Left kidney (tissue), 8 donors: Measurements from ENCODE around the gene HSPB7. TPM values are rescaled to one million over a fixed set of nuclear protein-coding genes. Genes with fewer than 3 reads are reported as not detected.
"Not testable (repeated sequence)": the region's sequence is repeated elsewhere in the genome, so short reads cannot be mapped to it uniquely, and the experiment has no call there.

ENCODE experiments used
- DNase-seq: peaks from one replicate; pipeline ENCODE4 v3.0.0-alpha.2; 2013
- long read RNA-seq, 8 donors: transcript quantifications; one replicate each; lab custom pipeline, GENCODE V29; 2026
- polyA plus RNA-seq: library from polyadenylated mRNA; unstranded; fragments of 120-200 nt; gene quantifications from one replicate; pipeline ENCODE4 v1.2.1, GENCODE V29; 2013; ENCODE audit not compliant: insufficient read length

HSPB7 gene
- 2.5 TPM for polyA plus RNA-seq
- long read RNA-seq, donor 1, partial matches to known transcripts: 0 of 1 reads
- long read RNA-seq, donor 1, other reads (novel, unspliced or antisense): 0 of 1 reads
- long read RNA-seq, donor 2: 0 reads
- long read RNA-seq, donor 3: 0 reads
- long read RNA-seq, donor 4: 0 reads
- long read RNA-seq, donor 5: 0 reads
- long read RNA-seq, donor 6, partial matches to known transcripts: 0 of 4 reads
- long read RNA-seq, donor 6, other reads (novel, unspliced or antisense): 0 of 4 reads
- long read RNA-seq, donor 7: 0 reads
- long read RNA-seq, donor 8: 0 reads

- peak; percentile 43 for DNase-seq
These were observed at the start of gene HSPB7 for GRCh38 chr1:16017461-16018303. TSS of gene HSPB7 (minus strand) at chr1:16018043. CDS start at chr1:16017963, 80 bp downstream.

- peak; percentile 68 for DNase-seq
These were observed 49.4 kb upstream of the HSPB7 start for GRCh38 chr1:16067127-16067768.

DNA sequence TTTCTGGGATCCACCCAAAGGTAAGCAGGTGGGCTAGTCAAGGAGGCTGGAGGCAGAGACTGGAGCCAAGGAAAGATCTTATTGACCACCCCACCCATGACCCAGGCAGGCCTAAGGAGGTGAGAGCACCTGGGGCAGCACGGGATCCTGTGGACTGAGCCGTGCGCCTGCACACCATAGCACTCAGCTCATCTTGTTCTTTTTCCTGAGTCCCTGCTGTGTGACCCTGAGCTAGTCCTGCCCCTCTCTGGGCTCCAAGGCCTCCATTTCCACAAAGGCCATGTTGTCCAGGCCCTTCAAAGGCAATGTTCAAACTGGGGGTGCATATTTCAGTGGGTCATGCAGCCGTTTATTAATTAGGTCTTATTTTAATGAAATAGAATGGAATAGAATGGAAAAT lies 48.4 kb upstream of the HSPB7 start:
- DNase-seq: no peak

GRCh38 chr1:16065269-16065576 lies 47.4 kb upstream of the HSPB7 start:
- no peak for DNase-seq

DNA sequence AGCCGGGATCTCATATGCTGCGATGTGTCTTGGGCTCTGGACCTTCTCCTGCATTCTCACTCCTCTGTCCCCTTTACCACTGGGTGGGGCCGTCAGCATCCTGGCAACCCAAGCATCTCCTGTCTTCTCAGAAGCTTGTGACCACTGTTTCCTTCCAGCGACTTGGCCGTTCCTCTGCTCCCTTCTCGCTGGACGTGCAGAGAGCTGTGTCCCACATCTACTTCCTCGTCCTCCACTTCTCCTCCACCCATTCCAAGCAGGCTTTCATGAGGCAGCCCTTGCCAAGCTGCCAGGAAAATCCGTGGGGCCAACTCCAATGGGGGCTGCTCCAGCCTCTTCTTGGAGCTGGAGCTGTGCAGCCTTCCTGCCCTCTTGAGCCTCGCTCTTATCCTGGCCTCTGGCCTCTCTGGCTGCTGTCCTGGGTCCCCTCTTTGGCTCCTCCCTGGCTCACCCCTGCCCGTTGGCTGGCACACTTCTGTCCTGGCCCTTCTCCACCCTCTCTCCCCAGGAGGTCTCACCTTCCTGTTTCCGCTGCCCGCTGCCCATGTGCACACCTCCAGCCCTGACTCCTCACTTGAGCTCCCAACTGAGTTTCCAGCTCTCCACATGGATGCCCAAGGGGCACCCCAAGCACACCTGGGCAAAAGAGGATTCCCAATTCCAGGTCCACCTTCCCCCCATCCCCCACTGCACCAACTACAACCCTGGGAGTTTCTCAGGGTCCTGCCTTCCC lies 46.9 kb upstream of the HSPB7 start:
- DNase-seq: no peak

- no peak for DNase-seq
These were observed 46.1 kb upstream of the HSPB7 start for GRCh38 chr1:16063921-16064320.

- no peak for DNase-seq
These were observed 45.5 kb upstream of the HSPB7 start for GRCh38 chr1:16063226-16063829.

- DNase-seq: not testable (repeated sequence)
These were observed 44.8 kb upstream of the HSPB7 start for GRCh38 chr1:16062687-16063075.

DNA sequence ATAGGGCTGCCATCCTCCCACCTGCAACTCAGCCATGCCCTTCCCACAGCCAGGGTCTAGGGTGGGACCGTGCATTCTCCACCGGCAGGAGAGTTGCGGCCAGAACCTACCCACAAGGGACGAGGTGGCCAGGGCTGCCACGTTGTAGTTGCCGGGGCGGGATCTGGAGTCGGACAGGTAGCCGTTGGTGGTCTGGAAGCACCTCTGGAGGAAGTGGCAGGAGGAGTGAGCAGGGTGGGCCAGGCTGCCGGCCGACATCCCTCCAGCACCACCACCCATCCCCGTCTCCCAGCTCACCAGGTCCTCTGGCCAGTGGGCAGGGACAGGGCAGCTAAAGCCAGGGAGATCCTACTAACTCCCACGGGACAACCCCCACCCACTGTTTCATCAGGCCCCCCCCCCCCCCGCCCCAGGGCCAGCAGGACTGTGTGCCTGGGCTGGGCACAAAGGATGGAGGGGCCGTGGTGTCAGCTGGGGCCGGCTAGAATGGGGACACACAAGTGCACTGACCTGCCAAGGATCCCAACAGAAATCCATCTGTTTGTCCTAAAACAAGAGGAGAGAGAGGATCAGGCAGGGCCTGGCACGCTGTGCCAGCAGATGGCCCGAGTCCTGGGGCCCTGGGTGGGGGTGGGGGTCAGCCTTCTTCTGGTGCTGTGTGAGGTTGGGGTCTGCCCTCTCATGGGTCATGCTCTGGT lies 44.3 kb upstream of the HSPB7 start:
- DNase-seq: not testable (repeated sequence)

GRCh38 chr1:16061266-16061665 lies 43.4 kb upstream of the HSPB7 start:
- DNase-seq: no peak

GRCh38 chr1:16058394-16059120 lies 40.7 kb upstream of the HSPB7 start:
- DNase-seq: not testable (repeated sequence)

GRCh38 chr1:16057314-16057915 lies 39.6 kb upstream of the HSPB7 start:
- DNase-seq: not testable (repeated sequence)

GRCh38 chr1:16056521-16056912 lies 38.7 kb upstream of the HSPB7 start:
- not testable (repeated sequence) for DNase-seq

- peak; percentile 90 for DNase-seq
These were observed 38.0 kb upstream of the HSPB7 start for GRCh38 chr1:16055613-16056520.

- no peak for DNase-seq
These were observed 37.0 kb upstream of the HSPB7 start for GRCh38 chr1:16054598-16055540.

GRCh38 chr1:16053781-16054502 lies 36.1 kb upstream of the HSPB7 start:
- no peak for DNase-seq

DNA sequence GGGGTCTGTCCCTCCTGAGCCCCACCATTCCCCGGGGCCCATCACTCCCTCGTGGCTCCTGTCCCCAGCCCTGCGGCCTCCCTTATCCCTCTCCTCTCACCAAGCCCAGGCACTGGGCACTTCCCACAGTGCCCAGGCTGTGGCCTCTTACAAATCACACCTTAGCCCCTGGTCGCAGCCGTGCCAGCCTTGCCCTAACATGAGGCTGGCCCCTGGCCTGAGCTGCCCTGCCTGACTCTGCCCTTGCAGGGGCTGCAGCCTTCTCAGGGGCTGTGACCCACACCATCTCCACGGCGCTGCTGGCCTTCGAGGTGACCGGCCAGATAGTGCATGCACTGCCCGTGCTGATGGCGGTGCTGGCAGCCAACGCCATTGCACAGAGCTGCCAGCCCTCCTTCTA lies 34.1 kb upstream of the HSPB7 start:
- DNase-seq: not testable (repeated sequence)
